ENCODE measurements around the gene CHRND.

- no peak for TF ChIP-seq RAD21 (conservative IDR thresholded peaks at IDR 0.05)
- TF ChIP-seq TAF1 (IDR thresholded peaks at IDR 0.05; ENCODE audit: low read depth) = no peak
- no peak for TF ChIP-seq CTCF (IDR thresholded peaks at IDR 0.05; ENCODE audit: poor library complexity, severe bottlenecking)
- no peak for TF ChIP-seq REST (IDR thresholded peaks at IDR 0.05; ENCODE audit: borderline replicate concordance)
- no peak for TF ChIP-seq EZH2 (IDR thresholded peaks at IDR 0.05; ENCODE audit: borderline replicate concordance, insufficient read depth, low read length, poor library complexity, severe bottlenecking)
- TF ChIP-seq MXI1 (conservative IDR thresholded peaks at IDR 0.05; ENCODE audit: poor library complexity, severe bottlenecking) = no peak
- TF ChIP-seq EP300 (conservative IDR thresholded peaks at IDR 0.05; ENCODE audit: poor library complexity, severe bottlenecking) = no peak
- no peak for TF ChIP-seq SMC3 (conservative IDR thresholded peaks at IDR 0.05; ENCODE audit: poor library complexity)
Observed at GRCh38 chr2:232562515-232563151, 36.7 kb downstream of the CHRND start.

Data from neural cell (in vitro differentiated cells).